ENCODE results near the gene ADPRS. TPM values are rescaled to one million over a fixed set of nuclear protein-coding genes. Genes with fewer than 3 reads are reported as not detected.

Gene ADPRS
- total RNA-seq, 1 donor from 2014 or later, result 30.0 TPM

DNA sequence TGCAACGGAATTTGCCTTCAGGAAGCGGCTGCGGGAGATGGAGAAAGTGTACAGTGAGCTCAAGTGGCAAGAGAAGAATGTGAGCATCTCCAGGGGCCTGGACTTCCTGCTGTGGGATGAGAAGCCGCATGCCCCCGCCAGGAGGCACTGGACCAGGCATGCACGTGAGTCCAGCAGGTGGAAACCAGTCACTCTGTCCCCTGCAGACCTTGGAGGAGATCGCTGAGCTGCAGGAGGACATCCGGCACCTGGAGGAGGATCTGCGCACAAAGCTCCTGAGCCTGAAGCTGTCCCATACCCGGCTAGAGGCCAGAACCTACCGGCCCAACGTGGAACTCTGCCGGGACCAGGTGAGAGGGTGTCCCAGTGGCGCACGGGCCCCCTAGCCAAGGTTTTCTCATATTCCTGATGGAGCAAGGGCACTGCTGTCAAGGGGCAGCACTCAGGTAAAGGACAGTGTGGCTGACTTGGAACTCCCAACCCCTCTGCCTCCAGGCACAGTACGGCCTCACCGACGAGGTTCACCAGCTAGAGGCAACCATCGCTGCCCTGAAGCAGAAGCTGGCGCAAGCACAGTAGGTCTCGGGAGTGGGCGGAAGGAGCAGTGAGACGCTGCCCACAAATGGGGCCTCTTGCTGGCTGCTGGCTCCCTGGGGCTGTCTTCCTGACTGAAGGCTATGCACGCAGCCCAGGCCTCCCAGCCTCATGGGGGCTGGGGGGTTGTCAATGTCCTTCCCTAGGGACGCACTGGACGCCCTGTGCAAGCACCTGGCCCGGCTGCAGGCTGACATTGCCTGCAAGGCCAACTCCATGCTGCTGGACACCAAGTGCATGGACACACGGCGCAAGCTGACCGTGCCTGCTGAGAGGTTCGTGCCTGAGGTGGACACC is 1.2 kb upstream of the ADPRS start:
- H3K4me1 Mint-ChIP-seq (ENCODE audit: low read depth), result peaks cover 16% of the 10 kb centered on the region
- H3K4me3 Mint-ChIP-seq (ENCODE audit: low read depth), result peak overlapping the region; percentile 40
- no peaks in the 10 kb centered on the region for H3K27me3 Mint-ChIP-seq
- no peak overlapping the region for H3K27ac Mint-ChIP-seq
- H3K36me3 Mint-ChIP-seq (ENCODE audit: insufficient read depth), result no peaks in the 10 kb centered on the region
- H3K9me3 Mint-ChIP-seq (ENCODE audit: low read depth), result no peaks in the 10 kb centered on the region
- DNase-seq (ENCODE audit: low spot score, unreplicated experiment), result no peak
- TF ChIP-seq, protein P1, sequence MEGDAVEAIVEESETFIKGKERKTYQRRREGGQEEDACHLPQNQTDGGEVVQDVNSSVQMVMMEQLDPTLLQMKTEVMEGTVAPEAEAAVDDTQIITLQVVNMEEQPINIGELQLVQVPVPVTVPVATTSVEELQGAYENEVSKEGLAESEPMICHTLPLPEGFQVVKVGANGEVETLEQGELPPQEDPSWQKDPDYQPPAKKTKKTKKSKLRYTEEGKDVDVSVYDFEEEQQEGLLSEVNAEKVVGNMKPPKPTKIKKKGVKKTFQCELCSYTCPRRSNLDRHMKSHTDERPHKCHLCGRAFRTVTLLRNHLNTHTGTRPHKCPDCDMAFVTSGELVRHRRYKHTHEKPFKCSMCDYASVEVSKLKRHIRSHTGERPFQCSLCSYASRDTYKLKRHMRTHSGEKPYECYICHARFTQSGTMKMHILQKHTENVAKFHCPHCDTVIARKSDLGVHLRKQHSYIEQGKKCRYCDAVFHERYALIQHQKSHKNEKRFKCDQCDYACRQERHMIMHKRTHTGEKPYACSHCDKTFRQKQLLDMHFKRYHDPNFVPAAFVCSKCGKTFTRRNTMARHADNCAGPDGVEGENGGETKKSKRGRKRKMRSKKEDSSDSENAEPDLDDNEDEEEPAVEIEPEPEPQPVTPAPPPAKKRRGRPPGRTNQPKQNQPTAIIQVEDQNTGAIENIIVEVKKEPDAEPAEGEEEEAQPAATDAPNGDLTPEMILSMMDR (IDR thresholded peaks at IDR 0.05; ENCODE audit: unreplicated experiment), result no peak

DNA sequence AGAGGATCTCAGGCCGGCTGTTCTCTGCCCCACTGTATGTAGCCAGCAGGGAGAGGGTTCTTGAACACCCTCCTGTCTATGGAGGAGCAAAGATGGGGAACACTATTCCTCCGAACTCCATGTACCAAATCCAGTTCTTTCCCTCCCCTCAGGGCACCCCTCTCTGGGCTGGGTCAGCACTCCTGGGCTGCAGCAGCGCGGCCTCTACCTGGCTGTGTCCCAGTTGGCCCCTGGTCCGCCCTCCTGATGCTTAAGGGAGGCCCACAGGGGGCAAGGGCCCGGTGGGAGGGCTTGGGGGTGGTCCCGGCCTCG is 471 bp upstream of the ADPRS start:
- peaks cover 16% of the 10 kb centered on the region for H3K4me1 Mint-ChIP-seq (ENCODE audit: low read depth)
- TF ChIP-seq, protein P1 (IDR thresholded peaks at IDR 0.05; ENCODE audit: unreplicated experiment), result no peak
- H3K27me3 Mint-ChIP-seq, result no peaks in the 10 kb centered on the region
- H3K9me3 Mint-ChIP-seq (ENCODE audit: low read depth), result no peaks in the 10 kb centered on the region
- H3K36me3 Mint-ChIP-seq (ENCODE audit: insufficient read depth), result no peaks in the 10 kb centered on the region
- H3K27ac Mint-ChIP-seq, result no peak overlapping the region
- H3K4me3 Mint-ChIP-seq (ENCODE audit: low read depth), result no peak overlapping the region
- DNase-seq (ENCODE audit: low spot score, unreplicated experiment), result no peak

DNA sequence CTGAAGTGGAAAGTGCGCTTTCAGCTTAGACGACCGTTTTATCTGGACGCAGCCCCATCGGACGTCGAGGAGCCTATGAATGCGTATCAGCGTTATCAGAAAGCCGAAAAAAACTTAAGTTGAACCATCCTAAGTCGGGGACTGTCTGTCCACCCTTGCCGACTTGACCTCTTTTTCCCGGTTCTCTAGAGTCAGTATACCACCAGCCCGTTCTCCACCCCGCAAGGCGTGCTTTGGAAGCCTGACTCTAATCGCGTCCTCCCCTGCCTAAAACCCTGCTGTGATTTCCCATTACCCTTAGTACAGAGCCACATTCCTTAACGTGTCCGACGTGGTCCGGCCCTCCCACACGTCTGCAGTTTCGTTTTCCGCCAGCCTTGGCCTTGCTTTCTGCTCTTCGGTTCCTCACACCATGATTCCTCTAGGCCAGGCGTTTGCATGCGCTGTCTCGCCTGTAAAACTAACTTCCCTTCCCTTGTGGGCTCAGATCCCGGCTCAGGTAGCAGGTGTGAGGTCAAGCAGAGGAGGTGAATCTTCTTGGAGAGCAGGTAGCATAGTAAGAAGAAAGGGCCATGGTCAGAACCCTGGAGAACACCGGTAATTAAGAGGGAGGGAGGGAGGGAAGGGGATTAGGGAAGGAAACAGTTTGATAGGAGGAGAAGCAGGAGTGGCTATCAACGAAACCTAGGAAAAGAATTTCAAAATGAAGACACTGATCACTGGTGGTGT is 865 bp downstream of the ADPRS start:
- TF ChIP-seq, protein P1 (IDR thresholded peaks at IDR 0.05; ENCODE audit: unreplicated experiment), result no peak
- no peak for DNase-seq (ENCODE audit: low spot score, unreplicated experiment)
- Mint-ChIP-seq H3K4me3 (ENCODE audit: low read depth) (peak overlapping the region; percentile 89), H3K9me3 (ENCODE audit: low read depth) (no peaks in the 10 kb centered on the region), H3K27ac (peak overlapping the region; percentile 93), H3K36me3 (ENCODE audit: insufficient read depth) (peaks cover 1% of the 10 kb centered on the region), H3K4me1 (ENCODE audit: low read depth) (peaks cover 14% of the 10 kb centered on the region), H3K27me3 (no peaks in the 10 kb centered on the region)

DNA sequence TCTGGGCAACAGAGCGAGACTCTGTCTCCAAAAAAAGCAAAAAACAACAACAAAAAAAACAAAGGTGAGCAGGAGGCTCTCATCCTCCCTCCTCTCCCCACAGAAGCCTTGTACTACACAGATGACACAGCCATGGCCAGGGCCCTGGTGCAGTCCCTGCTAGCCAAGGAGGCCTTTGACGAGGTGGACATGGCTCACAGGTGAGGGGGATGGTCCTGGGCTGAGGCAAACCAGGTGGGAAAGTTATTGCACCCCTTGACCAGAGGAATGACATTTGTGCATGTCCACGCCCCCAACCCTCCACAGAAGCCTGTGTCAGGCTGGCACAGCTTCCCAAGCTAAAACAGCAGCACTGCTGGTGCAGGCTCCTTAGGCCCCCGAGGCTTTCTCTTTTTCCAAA is 2.4 kb downstream of the ADPRS start:
- no peaks in the 10 kb centered on the region for H3K27me3 Mint-ChIP-seq
- no peaks in the 10 kb centered on the region for H3K9me3 Mint-ChIP-seq (ENCODE audit: low read depth)
- no peak overlapping the region for H3K27ac Mint-ChIP-seq
- peaks cover 10% of the 10 kb centered on the region for H3K4me1 Mint-ChIP-seq (ENCODE audit: low read depth)
- peaks cover 1% of the 10 kb centered on the region for H3K36me3 Mint-ChIP-seq (ENCODE audit: insufficient read depth)
- H3K4me3 Mint-ChIP-seq (ENCODE audit: low read depth), result no peak overlapping the region
- DNase-seq (ENCODE audit: low spot score, unreplicated experiment), result no peak
- TF ChIP-seq, protein P1 (IDR thresholded peaks at IDR 0.05; ENCODE audit: unreplicated experiment), result no peak

DNA sequence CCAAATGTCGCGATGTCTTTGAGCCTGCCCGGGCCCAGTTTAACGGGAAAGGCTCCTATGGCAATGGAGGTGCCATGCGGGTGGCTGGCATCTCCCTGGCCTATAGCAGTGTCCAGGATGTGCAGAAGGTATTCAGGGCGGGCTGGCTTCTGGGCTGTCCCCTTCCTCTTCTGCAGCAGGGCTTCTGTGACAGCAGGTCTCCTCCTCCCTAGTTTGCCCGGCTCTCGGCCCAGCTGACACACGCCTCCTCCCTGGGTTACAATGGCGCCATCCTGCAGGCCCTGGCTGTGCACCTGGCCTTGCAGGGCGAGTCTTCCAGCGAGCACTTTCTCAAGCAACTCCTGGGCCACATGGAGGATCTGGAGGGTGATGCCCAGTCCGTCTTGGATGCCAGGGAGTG is 3.0 kb downstream of the ADPRS start:
- TF ChIP-seq, protein P1 (IDR thresholded peaks at IDR 0.05; ENCODE audit: unreplicated experiment), result no peak
- H3K36me3 Mint-ChIP-seq (ENCODE audit: insufficient read depth), result peaks cover 1% of the 10 kb centered on the region
- DNase-seq (ENCODE audit: low spot score, unreplicated experiment), result no peak
- peak overlapping the region; percentile 48 for H3K4me3 Mint-ChIP-seq (ENCODE audit: low read depth)
- H3K27ac Mint-ChIP-seq, result no peak overlapping the region
- peaks cover 10% of the 10 kb centered on the region for H3K4me1 Mint-ChIP-seq (ENCODE audit: low read depth)
- no peaks in the 10 kb centered on the region for H3K27me3 Mint-ChIP-seq
- no peaks in the 10 kb centered on the region for H3K9me3 Mint-ChIP-seq (ENCODE audit: low read depth)
